Activated CD4-positive, CD25-positive, alpha-beta regulatory T cell treated with anti-CD3 and anti-CD28 coated beads, Interleukin-2, amount 50 U/mL, for 72 hours (primary cell): ENCODE measurements around the gene RBMX.
"Not testable (repeated sequence)": the region's sequence is repeated elsewhere in the genome, so short reads cannot be mapped to it uniquely, and the experiment has no call there.

Experiments used
- DNase-seq: peaks from one replicate; pipeline ENCODE4 v3.0.0; 2021

The RBMX gene

DNA sequence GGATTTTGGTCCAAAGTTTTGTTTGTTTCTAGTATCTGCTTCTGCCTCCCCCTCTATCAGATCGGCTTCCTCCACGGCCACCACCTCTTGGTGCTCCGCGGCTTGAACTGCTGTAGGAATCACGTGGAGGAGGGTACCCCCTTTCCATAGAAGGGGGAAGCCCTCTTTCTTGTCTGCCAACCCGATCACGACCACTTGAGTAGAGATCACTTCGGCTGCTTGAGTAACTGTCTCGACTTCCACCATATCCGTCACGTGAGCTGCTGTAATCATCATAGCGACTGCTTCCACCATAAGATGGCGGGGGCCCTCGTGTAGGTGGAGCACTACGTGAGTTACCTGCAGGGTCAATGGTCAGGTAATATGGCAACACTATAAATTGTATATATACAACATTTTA lies 6.4 kb downstream of the RBMX start:
- DNase-seq, result not testable (repeated sequence)

GRCh38 chrX:136873210-136873609 lies 7.3 kb downstream of the RBMX start:
- DNase-seq, result not testable (repeated sequence)

DNA sequence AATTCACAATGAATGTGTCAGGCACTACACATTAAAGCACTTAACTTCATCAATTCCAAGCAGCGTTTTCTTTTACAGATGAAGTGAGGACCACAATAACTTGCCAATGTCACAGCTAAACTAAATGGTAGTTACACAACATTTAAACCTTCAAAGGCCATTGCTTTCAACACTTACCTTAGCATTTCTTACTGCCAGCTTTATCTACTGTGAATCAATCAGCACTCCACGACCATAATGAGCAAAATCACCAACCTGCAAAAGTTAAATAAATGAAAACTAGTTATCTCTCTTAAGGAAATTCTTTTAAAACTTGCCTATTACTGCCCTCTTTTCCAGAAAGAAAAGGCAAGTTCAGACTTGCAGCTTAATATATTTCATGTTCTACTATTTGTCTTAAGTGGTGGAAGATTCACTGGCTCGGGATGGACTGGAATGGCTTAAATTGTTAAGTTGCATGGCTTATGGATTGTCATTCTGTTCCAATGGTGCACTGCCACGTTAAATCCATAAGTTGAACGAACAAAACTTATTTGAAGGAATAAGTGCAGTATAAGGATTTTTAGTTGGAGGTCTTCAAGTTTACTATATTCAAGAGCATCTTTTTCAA lies 8.3 kb downstream of the RBMX start:
- no peak for DNase-seq

- no peak for DNase-seq
These were observed 10.5 kb downstream of the RBMX start for GRCh38 chrX:136870064-136870463.

DNA sequence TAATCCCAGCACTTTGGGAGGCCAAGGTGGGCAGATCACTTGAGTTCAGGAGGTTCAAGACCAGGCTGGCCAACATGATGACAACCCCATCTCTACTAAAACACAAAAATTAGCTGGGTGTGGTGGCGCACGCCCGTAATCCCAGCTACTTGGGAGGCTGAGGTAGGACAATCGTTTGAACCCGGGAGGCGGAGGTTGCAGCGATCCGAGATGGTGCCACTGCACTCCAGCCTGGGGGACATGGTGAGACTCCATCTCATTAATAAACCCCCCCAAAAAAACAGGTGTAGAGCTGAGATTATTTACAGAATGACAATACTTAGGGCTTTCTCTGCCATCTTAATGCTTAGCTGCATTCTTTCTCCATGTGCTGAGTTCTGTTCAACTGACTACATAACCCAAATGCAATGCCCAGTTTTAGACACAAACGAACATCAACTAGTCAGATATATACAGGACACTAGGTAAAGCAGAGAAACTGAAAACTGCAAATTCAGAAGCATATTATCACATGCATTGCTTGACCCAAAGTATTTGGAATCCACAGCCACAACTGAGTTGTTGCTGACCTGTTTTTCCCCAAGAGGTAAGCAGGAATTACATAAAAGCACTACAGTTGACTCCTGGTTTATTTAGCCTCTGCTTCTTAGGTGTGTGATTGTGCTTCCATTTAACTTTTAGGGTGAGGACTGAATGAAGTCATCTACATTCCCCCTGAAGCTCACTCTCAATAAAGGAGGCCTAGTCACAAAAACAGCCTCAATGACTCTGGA lies 12.1 kb downstream of the RBMX start:
- no peak for DNase-seq

- DNase-seq, result no peak
These were observed 13.0 kb downstream of the RBMX start for GRCh38 chrX:136867518-136867917.

GRCh38 chrX:136867096-136867491 lies 13.4 kb downstream of the RBMX start:
- no peak for DNase-seq

- no peak for DNase-seq
These were observed 14.0 kb downstream of the RBMX start for GRCh38 chrX:136866337-136867095.

GRCh38 chrX:136865270-136866158 lies 15.0 kb downstream of the RBMX start:
- no peak for DNase-seq

DNA sequence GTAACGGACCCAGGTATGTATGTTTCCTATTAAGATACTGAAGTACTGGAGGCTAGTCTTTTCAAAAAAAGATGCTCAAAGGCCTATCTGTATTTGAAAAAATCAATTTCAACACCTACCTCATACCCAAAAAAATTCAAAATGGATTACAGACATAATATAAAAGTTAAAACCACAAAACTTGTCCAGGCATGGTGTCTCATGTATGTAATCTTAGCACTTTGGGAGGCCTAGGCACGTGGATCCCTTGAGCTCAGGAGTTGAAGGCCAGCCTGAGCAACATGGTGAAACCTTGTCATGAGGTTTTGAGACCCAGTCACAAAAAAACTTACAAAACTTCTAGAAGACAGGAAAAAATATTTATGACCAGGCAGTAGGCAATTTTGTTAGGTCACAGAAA lies 16.7 kb downstream of the RBMX start:
- no peak for DNase-seq

GRCh38 chrX:136862546-136862945 lies 18.0 kb downstream of the RBMX start:
- DNase-seq, result no peak

DNA sequence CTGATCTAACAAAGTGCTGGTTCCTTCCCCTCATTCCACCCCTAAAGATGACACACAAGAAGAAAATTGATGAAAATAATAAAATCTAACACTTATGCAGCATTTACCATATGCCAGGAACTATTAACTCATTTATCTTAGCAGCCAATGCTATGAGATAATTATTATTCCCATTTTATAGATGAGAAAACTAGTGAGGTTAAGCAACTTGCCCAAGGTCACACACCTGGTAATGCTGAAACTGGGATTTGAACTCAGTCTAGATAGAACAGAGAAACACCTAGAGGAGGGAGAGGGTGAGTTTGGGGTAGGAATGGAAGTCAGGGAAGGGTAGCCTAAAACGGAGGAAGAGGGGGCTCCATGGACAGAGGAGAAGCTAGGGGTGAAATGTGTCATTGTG lies 18.6 kb downstream of the RBMX start:
- DNase-seq, result no peak

GRCh38 chrX:136858007-136858756 lies 22.3 kb downstream of the RBMX start:
- DNase-seq, result no peak

- no peak for DNase-seq
These were observed 24.0 kb downstream of the RBMX start for GRCh38 chrX:136856551-136856950.

DNA sequence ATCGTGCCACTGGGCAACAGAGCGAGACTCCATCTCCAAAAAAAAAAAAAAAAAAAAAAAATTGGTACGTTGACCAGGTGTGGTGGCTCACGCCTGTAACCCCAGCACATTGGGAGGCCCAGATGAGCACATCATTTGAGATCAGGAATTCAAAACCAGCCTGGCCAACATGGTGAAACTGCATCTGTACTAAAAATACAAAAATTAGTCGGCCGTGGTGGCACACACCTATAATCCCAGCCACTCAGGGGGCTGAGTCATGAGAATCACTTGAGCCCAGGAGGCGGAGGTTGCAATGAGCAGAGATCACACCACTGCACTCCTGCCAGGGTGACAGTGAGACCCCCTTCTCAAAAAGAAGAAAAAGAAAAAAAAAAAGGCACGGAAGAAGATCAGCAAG lies 24.5 kb downstream of the RBMX start:
- no peak for DNase-seq

DNA sequence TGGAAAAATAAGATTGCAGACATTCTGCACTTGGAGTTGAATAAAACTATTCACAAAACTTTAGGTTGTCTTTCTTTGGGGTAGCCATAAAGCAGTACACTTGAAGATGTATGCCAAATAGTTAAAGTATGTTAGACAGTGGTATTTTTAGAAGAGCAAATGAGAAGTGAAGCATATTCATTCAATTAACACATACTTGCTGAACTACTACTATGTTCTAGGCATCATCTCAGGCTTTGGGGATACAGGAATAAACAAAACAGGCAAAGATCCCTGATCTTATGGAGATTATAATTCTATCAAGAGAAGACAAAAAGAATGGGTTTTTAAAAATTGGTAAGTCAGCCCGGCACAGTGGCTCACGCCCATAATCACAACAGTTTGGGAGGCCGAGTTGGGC lies 29.0 kb downstream of the RBMX start:
- no peak for DNase-seq

DNA sequence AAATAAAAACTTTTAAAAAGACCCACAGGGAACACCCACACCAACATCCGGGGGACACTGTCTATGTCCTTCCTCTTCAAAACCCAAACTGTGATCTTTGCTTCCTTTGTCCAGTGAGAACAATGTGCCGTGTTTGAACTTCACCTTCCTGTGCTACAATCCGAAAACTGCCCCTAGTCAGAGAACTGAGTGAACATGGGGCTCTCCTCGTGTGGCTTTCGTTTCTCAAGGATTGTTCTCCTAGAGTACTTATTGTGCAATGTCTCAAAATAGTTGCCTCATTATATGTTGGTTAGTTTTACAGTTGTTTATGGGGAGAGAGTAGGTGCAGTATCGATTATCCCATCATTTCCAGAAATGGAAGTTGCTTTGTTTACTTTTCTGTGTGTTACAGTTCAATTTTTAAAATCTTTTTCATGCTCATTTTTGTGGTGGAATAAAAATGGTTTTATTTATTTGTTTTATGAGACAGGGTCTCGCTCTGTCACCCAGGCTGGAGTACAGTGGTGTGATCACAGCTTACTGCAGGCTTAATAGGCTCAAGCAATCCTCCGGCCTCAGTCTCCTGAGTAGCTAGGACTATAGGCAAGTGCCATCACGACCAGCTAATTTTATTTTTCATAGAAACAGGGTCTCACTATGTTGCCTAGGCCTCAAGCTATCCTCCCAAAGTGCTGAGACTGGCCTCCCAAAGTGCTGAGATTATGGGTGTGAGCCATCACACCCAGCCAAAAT lies 29.9 kb downstream of the RBMX start:
- DNase-seq, result no peak

DNA sequence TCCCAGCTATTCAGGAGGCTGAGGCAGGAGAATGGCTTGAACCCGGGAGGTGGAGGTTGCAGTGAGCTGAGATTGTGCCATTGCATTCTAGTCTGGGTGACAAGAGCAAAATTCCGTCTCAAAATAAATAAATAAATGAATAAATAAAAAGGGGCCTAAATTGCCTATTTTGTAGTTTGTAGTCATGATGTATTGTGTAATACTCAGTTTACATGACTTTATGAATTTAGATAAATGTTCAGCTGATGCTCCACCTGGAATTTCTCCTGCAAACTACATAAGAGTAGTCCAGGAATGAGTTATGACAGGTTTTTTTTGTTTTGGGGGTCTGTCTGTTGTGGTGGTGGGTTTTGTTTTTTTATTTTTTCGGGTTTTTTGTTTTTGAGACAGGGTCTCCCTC lies 31.1 kb downstream of the RBMX start:
- DNase-seq, result no peak

- DNase-seq, result no peak
These were observed 32.7 kb downstream of the RBMX start for GRCh38 chrX:136847874-136848273.

- DNase-seq, result no peak
These were observed 41.3 kb downstream of the RBMX start for GRCh38 chrX:136839196-136839595.

DNA sequence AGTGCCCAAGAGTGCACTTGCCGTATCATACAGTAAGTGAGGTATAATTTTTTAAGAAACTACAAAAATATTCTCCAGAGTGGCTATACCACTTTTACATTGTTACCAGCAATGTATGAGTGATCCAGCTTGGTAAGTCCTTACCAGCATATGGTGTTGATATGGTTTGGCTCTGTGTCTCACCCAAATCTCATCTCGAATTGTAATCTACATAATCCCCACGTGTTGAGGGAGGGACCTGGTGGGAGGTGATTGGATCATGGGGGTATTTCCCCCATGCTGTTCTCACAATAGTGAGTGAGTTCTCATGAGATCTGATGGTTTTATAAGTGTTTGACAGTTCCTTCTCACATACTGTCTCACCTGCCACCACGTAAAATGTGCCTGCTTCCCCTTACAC lies 44.8 kb downstream of the RBMX start:
- no peak for DNase-seq

GRCh38 chrX:136829413-136829812 lies 51.1 kb downstream of the RBMX start:
- no peak for DNase-seq
